HepG2 (cell line): Measurements from ENCODE around the gene TMEM184C. TPM values are rescaled to one million over a fixed set of nuclear protein-coding genes. Genes with fewer than 3 reads are reported as not detected.

Source experiments
- DR1 ChIP-seq: sonication (generic); formaldehyde crosslinking; IDR thresholded peaks from 2 replicates; pipeline ENCODE4 v1.8.0; 2021; ENCODE audit warnings: mild to moderate bottlenecking, missing genetic modification reagents, inconsistent platforms
- HOXA7 ChIP-seq: sonication (generic); formaldehyde crosslinking; IDR thresholded peaks from 2 replicates; pipeline ENCODE4 v1.8.1; 2022; ENCODE audit warnings: mild to moderate bottlenecking, missing genetic modification reagents, moderate library complexity
- HOXA9 ChIP-seq: sonication (generic); formaldehyde crosslinking; IDR thresholded peaks from 2 replicates; pipeline ENCODE4 v1.8.1; 2022; ENCODE audit warnings: missing genetic modification reagents, mild to moderate bottlenecking, moderate library complexity, borderline replicate concordance
- PRMT3 ChIP-seq: sonication (generic); formaldehyde crosslinking; IDR thresholded peaks from 2 replicates; pipeline ENCODE4 v1.8.1; 2022; ENCODE audit warnings: low read depth, mild to moderate bottlenecking, moderate library complexity, missing genetic modification reagents, borderline replicate concordance
- TCF12 ChIP-seq, 2 experiments: fragments of 450-650 bp in 1 of 2; sonication (generic) in 1 of 2; formaldehyde crosslinking in 1 of 2; IDR thresholded peaks; 2 replicates each; pipeline versions ENCODE4 v1.6.1 to v1.8.0; 2017 to 2022; ENCODE audit warnings: antibody characterized with exemption in 1 of 2, mild to moderate bottlenecking in 1 of 2, missing genetic modification reagents in 1 of 2, moderate library complexity in 1 of 2
- ZFP90 ChIP-seq: sonication (generic); formaldehyde crosslinking; IDR thresholded peaks from 2 replicates; pipeline ENCODE4 v1.8.0; 2022; ENCODE audit warnings: missing genetic modification reagents, mild to moderate bottlenecking, inconsistent platforms, borderline replicate concordance
- ZNF124 ChIP-seq: sonication (generic); formaldehyde crosslinking; IDR thresholded peaks from 2 replicates; pipeline ENCODE4 v1.4.0; 2020; ENCODE audit warnings: missing genetic modification reagents
- ZNF274 ChIP-seq: sonication (generic); formaldehyde crosslinking; IDR thresholded peaks from 2 replicates; pipeline ENCODE4 v1.5.1; 2020; ENCODE audit warnings: mild to moderate bottlenecking, missing genetic modification reagents
- ZNF547 ChIP-seq: sonication (generic); formaldehyde crosslinking; IDR thresholded peaks from 2 replicates; pipeline ENCODE4 v1.5.1; 2020; ENCODE audit warnings: mild to moderate bottlenecking, missing genetic modification reagents
- polyA plus RNA-seq, 8 experiments: library from polyadenylated mRNA; depleted of rRNA in 3 of 8; stranded (reverse) in 7 of 8; unstranded in 1 of 8; fragments of >200 nt; fragmentation: Illumina TruSeq in 4 of 8; extraction: Trizol in 4 of 8; gene quantifications; 2 replicates each; pipeline versions ENCODE4 v1.2.1 to v1.2.3, GENCODE V29; 2011 to 2016; ENCODE audit warnings: low read depth in 4 of 8, missing spikeins in 1 of 8, mixed read lengths in 1 of 8; ENCODE audit not compliant: insufficient read depth in 1 of 8
- total RNA-seq, 5 experiments: library from RNA; depleted of rRNA; stranded (reverse); fragments of >200 nt; fragmentation: Illumina TruSeq; extraction: Trizol; gene quantifications; 2 replicates each; pipeline ENCODE4 v1.2.3, GENCODE V29; 2016; ENCODE audit warnings: low read depth in 1 of 5
- TF ChIP-seq, protein P1 (sequence below): sonication (generic); formaldehyde crosslinking; IDR thresholded peaks from 2 replicates; pipeline ENCODE4 v1.4.0; 2020; ENCODE audit warnings: missing genetic modification reagents
- TF ChIP-seq, protein P2 (sequence below): sonication (generic); formaldehyde crosslinking; IDR thresholded peaks from 2 replicates; pipeline ENCODE4 v1.5.1; 2020; ENCODE audit warnings: missing genetic modification reagents, mild to moderate bottlenecking, borderline replicate concordance
- TF ChIP-seq, protein P3 (sequence below): sonication (generic); formaldehyde crosslinking; IDR thresholded peaks from 2 replicates; pipeline ENCODE4 v1.5.0; 2020; ENCODE audit warnings: mild to moderate bottlenecking, missing genetic modification reagents, borderline replicate concordance
- TF ChIP-seq, protein P4 (sequence below): sonication (generic); formaldehyde crosslinking; IDR thresholded peaks from 2 replicates; pipeline ENCODE4 v1.8.0; 2022; ENCODE audit warnings: mild to moderate bottlenecking, missing genetic modification reagents, moderate library complexity

TMEM184C gene
- total and polyA plus RNA-seq, 2 of the 13 experiments (the other 11 are each of a cell fraction or from before 2014, with no cell fraction given), result 13.9 to 26.1 TPM

DNA sequence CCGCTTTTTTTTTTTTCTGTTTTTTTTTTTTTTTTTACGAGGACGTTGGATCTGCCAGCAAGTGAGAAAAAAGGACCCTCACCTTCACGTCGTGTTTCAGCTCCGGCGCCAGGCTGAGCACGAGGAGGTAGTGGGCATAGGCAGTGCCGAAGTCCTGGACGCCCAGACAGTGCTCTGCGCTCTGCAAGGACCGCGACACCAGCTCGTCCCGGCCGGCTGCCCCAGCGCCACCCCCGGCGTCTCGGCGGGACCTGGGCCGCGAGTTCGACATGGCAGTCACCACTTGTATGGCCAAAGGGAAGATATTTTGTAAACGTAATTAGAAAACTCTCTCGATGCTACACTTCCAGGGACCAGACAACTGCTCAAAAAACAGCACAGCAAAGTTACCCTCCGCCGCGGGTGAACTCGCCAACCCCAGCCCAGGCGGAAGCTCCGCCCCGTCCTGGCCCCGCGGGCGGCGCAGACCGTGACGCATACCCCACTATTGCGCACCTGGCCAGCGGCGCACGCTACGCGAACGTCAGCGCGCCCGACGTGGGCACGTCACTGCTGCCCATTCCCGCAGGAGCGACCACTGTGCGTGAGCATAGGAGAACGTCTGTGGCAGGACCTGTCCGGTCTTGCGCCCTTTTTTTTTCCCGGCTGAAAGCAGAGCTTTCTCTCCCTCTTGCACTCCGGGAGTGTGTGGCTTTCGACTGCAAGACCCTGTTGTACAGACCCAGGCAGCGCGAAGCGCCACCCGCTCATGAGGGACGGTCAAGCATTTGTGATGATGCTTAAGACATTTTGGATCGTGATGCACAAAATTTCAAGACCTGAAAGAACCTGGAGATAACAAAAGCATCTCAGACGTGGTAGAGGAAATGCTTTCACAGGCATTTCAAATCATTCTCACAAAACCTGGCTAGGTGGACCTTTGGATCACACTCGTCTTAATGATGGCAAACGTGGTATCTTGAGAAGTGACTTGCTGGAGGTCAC lies 66.8 kb downstream of the TMEM184C start, which contains the start of gene PRMT9 (continued):
- TF ChIP-seq, protein P1, sequence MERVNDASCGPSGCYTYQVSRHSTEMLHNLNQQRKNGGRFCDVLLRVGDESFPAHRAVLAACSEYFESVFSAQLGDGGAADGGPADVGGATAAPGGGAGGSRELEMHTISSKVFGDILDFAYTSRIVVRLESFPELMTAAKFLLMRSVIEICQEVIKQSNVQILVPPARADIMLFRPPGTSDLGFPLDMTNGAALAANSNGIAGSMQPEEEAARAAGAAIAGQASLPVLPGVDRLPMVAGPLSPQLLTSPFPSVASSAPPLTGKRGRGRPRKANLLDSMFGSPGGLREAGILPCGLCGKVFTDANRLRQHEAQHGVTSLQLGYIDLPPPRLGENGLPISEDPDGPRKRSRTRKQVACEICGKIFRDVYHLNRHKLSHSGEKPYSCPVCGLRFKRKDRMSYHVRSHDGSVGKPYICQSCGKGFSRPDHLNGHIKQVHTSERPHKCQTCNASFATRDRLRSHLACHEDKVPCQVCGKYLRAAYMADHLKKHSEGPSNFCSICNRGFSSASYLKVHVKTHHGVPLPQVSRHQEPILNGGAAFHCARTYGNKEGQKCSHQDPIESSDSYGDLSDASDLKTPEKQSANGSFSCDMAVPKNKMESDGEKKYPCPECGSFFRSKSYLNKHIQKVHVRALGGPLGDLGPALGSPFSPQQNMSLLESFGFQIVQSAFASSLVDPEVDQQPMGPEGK (CRISPR knock-in tag), result peak; percentile 50; the same call in 1 of the 2 replicates
- TF ChIP-seq TCF12 (IDR thresholded peaks at IDR 0.05) (no peak), TCF12 (CRISPR knock-in tag; IDR thresholded peaks at IDR 0.05) (no peak; the same call in 1 of the 2 replicates), HOXA9 (CRISPR knock-in tag) (no peak), PRMT3 (CRISPR knock-in tag) (no peak), DR1 (CRISPR knock-in tag) (peak; percentile 90), ZNF274 (CRISPR knock-in tag) (peak; percentile 83; the same call in 1 of the 2 replicates), ZNF547 (CRISPR knock-in tag) (0 out of 2 replicates have a peak, but pooled peaks have one; percentile 22), ZFP90 (CRISPR knock-in tag) (peak; percentile 95), ZNF124 (CRISPR knock-in tag) (no peak), HOXA7 (no peak)
- TF ChIP-seq, protein P2, sequence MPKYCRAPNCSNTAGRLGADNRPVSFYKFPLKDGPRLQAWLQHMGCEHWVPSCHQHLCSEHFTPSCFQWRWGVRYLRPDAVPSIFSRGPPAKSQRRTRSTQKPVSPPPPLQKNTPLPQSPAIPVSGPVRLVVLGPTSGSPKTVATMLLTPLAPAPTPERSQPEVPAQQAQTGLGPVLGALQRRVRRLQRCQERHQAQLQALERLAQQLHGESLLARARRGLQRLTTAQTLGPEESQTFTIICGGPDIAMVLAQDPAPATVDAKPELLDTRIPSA (CRISPR knock-in tag), result no peak
- TF ChIP-seq, protein P3, sequence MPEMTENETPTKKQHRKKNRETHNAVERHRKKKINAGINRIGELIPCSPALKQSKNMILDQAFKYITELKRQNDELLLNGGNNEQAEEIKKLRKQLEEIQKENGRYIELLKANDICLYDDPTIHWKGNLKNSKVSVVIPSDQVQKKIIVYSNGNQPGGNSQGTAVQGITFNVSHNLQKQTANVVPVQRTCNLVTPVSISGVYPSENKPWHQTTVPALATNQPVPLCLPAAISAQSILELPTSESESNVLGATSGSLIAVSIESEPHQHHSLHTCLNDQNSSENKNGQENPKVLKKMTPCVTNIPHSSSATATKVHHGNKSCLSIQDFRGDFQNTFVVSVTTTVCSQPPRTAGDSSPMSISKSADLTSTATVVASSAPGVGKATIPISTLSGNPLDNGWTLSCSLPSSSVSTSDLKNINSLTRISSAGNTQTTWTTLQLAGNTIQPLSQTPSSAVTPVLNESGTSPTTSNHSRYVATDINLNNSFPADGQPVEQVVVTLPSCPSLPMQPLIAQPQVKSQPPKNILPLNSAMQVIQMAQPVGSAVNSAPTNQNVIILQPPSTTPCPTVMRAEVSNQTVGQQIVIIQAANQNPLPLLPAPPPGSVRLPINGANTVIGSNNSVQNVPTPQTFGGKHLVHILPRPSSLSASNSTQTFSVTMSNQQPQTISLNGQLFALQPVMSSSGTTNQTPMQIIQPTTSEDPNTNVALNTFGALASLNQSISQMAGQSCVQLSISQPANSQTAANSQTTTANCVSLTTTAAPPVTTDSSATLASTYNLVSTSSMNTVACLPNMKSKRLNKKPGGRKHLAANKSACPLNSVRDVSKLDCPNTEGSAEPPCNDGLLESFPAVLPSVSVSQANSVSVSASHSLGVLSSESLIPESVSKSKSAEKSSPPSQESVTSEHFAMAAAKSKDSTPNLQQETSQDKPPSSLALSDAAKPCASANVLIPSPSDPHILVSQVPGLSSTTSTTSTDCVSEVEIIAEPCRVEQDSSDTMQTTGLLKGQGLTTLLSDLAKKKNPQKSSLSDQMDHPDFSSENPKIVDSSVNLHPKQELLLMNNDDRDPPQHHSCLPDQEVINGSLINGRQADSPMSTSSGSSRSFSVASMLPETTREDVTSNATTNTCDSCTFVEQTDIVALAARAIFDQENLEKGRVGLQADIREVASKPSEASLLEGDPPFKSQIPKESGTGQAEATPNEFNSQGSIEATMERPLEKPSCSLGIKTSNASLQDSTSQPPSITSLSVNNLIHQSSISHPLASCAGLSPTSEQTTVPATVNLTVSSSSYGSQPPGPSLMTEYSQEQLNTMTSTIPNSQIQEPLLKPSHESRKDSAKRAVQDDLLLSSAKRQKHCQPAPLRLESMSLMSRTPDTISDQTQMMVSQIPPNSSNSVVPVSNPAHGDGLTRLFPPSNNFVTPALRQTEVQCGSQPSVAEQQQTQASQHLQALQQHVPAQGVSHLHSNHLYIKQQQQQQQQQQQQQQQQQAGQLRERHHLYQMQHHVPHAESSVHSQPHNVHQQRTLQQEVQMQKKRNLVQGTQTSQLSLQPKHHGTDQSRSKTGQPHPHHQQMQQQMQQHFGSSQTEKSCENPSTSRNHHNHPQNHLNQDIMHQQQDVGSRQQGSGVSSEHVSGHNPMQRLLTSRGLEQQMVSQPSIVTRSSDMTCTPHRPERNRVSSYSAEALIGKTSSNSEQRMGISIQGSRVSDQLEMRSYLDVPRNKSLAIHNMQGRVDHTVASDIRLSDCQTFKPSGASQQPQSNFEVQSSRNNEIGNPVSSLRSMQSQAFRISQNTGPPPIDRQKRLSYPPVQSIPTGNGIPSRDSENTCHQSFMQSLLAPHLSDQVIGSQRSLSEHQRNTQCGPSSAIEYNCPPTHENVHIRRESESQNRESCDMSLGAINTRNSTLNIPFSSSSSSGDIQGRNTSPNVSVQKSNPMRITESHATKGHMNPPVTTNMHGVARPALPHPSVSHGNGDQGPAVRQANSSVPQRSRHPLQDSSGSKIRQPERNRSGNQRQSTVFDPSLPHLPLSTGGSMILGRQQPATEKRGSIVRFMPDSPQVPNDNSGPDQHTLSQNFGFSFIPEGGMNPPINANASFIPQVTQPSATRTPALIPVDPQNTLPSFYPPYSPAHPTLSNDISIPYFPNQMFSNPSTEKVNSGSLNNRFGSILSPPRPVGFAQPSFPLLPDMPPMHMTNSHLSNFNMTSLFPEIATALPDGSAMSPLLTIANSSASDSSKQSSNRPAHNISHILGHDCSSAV (CRISPR knock-in tag), result 0 out of 2 replicates have a peak, but pooled peaks have one; percentile 9
- TF ChIP-seq, protein P4, sequence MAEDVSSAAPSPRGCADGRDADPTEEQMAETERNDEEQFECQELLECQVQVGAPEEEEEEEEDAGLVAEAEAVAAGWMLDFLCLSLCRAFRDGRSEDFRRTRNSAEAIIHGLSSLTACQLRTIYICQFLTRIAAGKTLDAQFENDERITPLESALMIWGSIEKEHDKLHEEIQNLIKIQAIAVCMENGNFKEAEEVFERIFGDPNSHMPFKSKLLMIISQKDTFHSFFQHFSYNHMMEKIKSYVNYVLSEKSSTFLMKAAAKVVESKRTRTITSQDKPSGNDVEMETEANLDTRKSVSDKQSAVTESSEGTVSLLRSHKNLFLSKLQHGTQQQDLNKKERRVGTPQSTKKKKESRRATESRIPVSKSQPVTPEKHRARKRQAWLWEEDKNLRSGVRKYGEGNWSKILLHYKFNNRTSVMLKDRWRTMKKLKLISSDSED (CRISPR knock-in tag), result no peak
